Measurements from ENCODE around the gene PANX2.

PANX2 gene

GRCh38 chr22:50171965-50172421, 1.5 kb downstream of the PANX2 start:
- Histone ChIP-seq H3K79me1 (replicated peaks; ENCODE audit: low read length, poor library complexity, severe bottlenecking) (no peaks in the 10 kb centered on the region), H3K27me3 (ENCODE audit: control insufficient read depth in 1 of 2, insufficient read depth in 1 of 2, low read length in 2 of 2) (peaks cover 21 to 62% of the 10 kb centered on the region in 2 experiments), H3K4me2 (ENCODE audit: low read length, poor library complexity, severe bottlenecking) (no peak overlapping the region), H3K14ac (ENCODE audit: low read length in 2 of 2) (no peak overlapping the region), H3K23ac (ENCODE audit: low read length in 2 of 2) (no peak overlapping the region), H3K27ac (ENCODE audit: low read length, poor library complexity, severe bottlenecking) (no peak overlapping the region), H3K18ac (ENCODE audit: low read depth in 1 of 2, low read length in 2 of 2) (no peak overlapping the region), H3K4ac (ENCODE audit: low read depth in 1 of 2, low read length in 2 of 2) (no peak overlapping the region), H2BK120ac (ENCODE audit: low read depth, low read length) (no peak overlapping the region), H2AFZ (ENCODE audit: low read depth, low read length) (no peak overlapping the region), H3K9me3 (ENCODE audit: control insufficient read depth, low read length) (no peaks in the 10 kb centered on the region), H4K8ac (ENCODE audit: low read length) (no peak overlapping the region), H2BK12ac (ENCODE audit: low read length in 2 of 2) (no peak overlapping the region), H3K36me3 (ENCODE audit: control insufficient read depth in 1 of 2, insufficient read depth in 2 of 2, low read depth in 1 of 2, low read length in 2 of 2) (no peaks in the 10 kb centered on the region), H2BK5ac (ENCODE audit: low read depth, low read length, poor library complexity, severe bottlenecking) (no peak overlapping the region), H3K4me3 (ENCODE audit: insufficient read depth in 1 of 2, low read depth in 1 of 2, low read length in 2 of 2) (no peak overlapping the region), H2AK5ac (ENCODE audit: low read length, severe bottlenecking) (no peak overlapping the region), H4K91ac (ENCODE audit: low read length) (no peak overlapping the region), H3K4me1 (ENCODE audit: control insufficient read depth, insufficient read depth, low read depth, low read length) (peaks cover 12% of the 10 kb centered on the region), H3K9ac (ENCODE audit: low read length) (no peak overlapping the region), H2BK15ac (ENCODE audit: low read depth, poor library complexity, severe bottlenecking) (no peak overlapping the region)
- DNase-seq = no peak
- WGBS = 76% methylated on average over 13 of the region's 13 CpGs

GRCh38 chr22:50173311-50173982, 2.9 kb downstream of the PANX2 start:
- no peak overlapping the region for H2BK5ac ChIP-seq (ENCODE audit: low read depth, low read length, poor library complexity, severe bottlenecking)
- no peak overlapping the region for H3K23ac ChIP-seq (ENCODE audit: low read length in 2 of 2)
- H3K14ac ChIP-seq (ENCODE audit: low read length in 2 of 2) = no peak overlapping the region
- no peak overlapping the region for H2BK120ac ChIP-seq (ENCODE audit: low read depth, low read length)
- WGBS = 91% methylated on average over 26 of the region's 26 CpGs
- H3K9me3 ChIP-seq (ENCODE audit: control insufficient read depth, low read length) = peaks cover 3% of the 10 kb centered on the region
- no peak overlapping the region for H3K9ac ChIP-seq (ENCODE audit: low read length)
- no peak for DNase-seq
- peaks cover 12% of the 10 kb centered on the region for H3K4me1 ChIP-seq (ENCODE audit: control insufficient read depth, insufficient read depth, low read depth, low read length)
- no peak overlapping the region for H3K27ac ChIP-seq (ENCODE audit: low read length, poor library complexity, severe bottlenecking)
- no peak overlapping the region for H4K8ac ChIP-seq (ENCODE audit: low read length)
- H2AK5ac ChIP-seq (ENCODE audit: low read length, severe bottlenecking) = no peak overlapping the region
- no peak overlapping the region for H3K18ac ChIP-seq (ENCODE audit: low read depth in 1 of 2, low read length in 2 of 2)
- H2AFZ ChIP-seq (ENCODE audit: low read depth, low read length) = no peak overlapping the region
- H3K27me3 ChIP-seq (ENCODE audit: control insufficient read depth in 1 of 2, insufficient read depth in 1 of 2, low read length in 2 of 2) = peaks cover 21 to 59% of the 10 kb centered on the region in 2 experiments
- no peak overlapping the region for H3K4me3 ChIP-seq (ENCODE audit: insufficient read depth in 1 of 2, low read depth in 1 of 2, low read length in 2 of 2)
- no peak overlapping the region for H2BK15ac ChIP-seq (ENCODE audit: low read depth, poor library complexity, severe bottlenecking)
- H3K4me2 ChIP-seq (ENCODE audit: low read length, poor library complexity, severe bottlenecking) = no peak overlapping the region
- no peak overlapping the region for H4K91ac ChIP-seq (ENCODE audit: low read length)
- no peak overlapping the region for H3K4ac ChIP-seq (ENCODE audit: low read depth in 1 of 2, low read length in 2 of 2)
- no peaks in the 10 kb centered on the region for H3K79me1 ChIP-seq (replicated peaks; ENCODE audit: low read length, poor library complexity, severe bottlenecking)
- no peaks in the 10 kb centered on the region for H3K36me3 ChIP-seq (ENCODE audit: control insufficient read depth in 1 of 2, insufficient read depth in 2 of 2, low read depth in 1 of 2, low read length in 2 of 2)
- no peak overlapping the region for H2BK12ac ChIP-seq (ENCODE audit: low read length in 2 of 2)

- Histone ChIP-seq H3K4me2 (ENCODE audit: low read length, poor library complexity, severe bottlenecking) (no peak overlapping the region), H2BK15ac (ENCODE audit: low read depth, poor library complexity, severe bottlenecking) (no peak overlapping the region), H2AK5ac (ENCODE audit: low read length, severe bottlenecking) (no peak overlapping the region), H2BK120ac (ENCODE audit: low read depth, low read length) (no peak overlapping the region), H3K27me3 (ENCODE audit: control insufficient read depth in 1 of 2, insufficient read depth in 1 of 2, low read length in 2 of 2) (peaks cover 17 to 60% of the 10 kb centered on the region in 2 experiments), H3K4me1 (ENCODE audit: control insufficient read depth, insufficient read depth, low read depth, low read length) (peaks cover 11% of the 10 kb centered on the region), H2BK12ac (ENCODE audit: low read length in 2 of 2) (no peak overlapping the region), H3K23ac (ENCODE audit: low read length in 2 of 2) (no peak overlapping the region), H4K8ac (ENCODE audit: low read length) (no peak overlapping the region), H3K27ac (ENCODE audit: low read length, poor library complexity, severe bottlenecking) (no peak overlapping the region), H4K91ac (ENCODE audit: low read length) (no peak overlapping the region), H3K4me3 (ENCODE audit: insufficient read depth in 1 of 2, low read depth in 1 of 2, low read length in 2 of 2) (no peak overlapping the region), H3K9me3 (ENCODE audit: control insufficient read depth, low read length) (peaks cover 3% of the 10 kb centered on the region), H3K4ac (ENCODE audit: low read depth in 1 of 2, low read length in 2 of 2) (no peak overlapping the region), H3K14ac (ENCODE audit: low read length in 2 of 2) (no peak overlapping the region), H3K79me1 (replicated peaks; ENCODE audit: low read length, poor library complexity, severe bottlenecking) (no peaks in the 10 kb centered on the region), H2BK5ac (ENCODE audit: low read depth, low read length, poor library complexity, severe bottlenecking) (no peak overlapping the region), H3K18ac (ENCODE audit: low read depth in 1 of 2, low read length in 2 of 2) (no peak overlapping the region), H3K36me3 (ENCODE audit: control insufficient read depth in 1 of 2, insufficient read depth in 2 of 2, low read depth in 1 of 2, low read length in 2 of 2) (no peaks in the 10 kb centered on the region), H2AFZ (ENCODE audit: low read depth, low read length) (no peak overlapping the region), H3K9ac (ENCODE audit: low read length) (no peak overlapping the region)
- WGBS = 92% methylated on average over 6 of the region's 6 CpGs
- no peak for DNase-seq
Measured at GRCh38 chr22:50173983-50174355, 3.4 kb downstream of the PANX2 start.

GRCh38 chr22:50174382-50175190, 4.1 kb downstream of the PANX2 start:
- H3K36me3 ChIP-seq (ENCODE audit: control insufficient read depth in 1 of 2, insufficient read depth in 2 of 2, low read depth in 1 of 2, low read length in 2 of 2) = no peaks in the 10 kb centered on the region
- no peak overlapping the region for H4K91ac ChIP-seq (ENCODE audit: low read length)
- H2BK15ac ChIP-seq (ENCODE audit: low read depth, poor library complexity, severe bottlenecking) = no peak overlapping the region
- peaks cover 7% of the 10 kb centered on the region for H3K4me1 ChIP-seq (ENCODE audit: control insufficient read depth, insufficient read depth, low read depth, low read length)
- no peak overlapping the region for H3K9ac ChIP-seq (ENCODE audit: low read length)
- no peak overlapping the region for H3K14ac ChIP-seq (ENCODE audit: low read length in 2 of 2)
- H3K4ac ChIP-seq (ENCODE audit: low read depth in 1 of 2, low read length in 2 of 2) = no peak overlapping the region
- H2BK120ac ChIP-seq (ENCODE audit: low read depth, low read length) = no peak overlapping the region
- H2AFZ ChIP-seq (ENCODE audit: low read depth, low read length) = no peak overlapping the region
- H3K27me3 ChIP-seq (ENCODE audit: control insufficient read depth in 1 of 2, insufficient read depth in 1 of 2, low read length in 2 of 2) = peaks cover 12 to 61% of the 10 kb centered on the region in 2 experiments
- WGBS = 90% methylated on average over 27 of the region's 27 CpGs
- H4K8ac ChIP-seq (ENCODE audit: low read length) = no peak overlapping the region
- no peaks in the 10 kb centered on the region for H3K79me1 ChIP-seq (replicated peaks; ENCODE audit: low read length, poor library complexity, severe bottlenecking)
- H3K18ac ChIP-seq (ENCODE audit: low read depth in 1 of 2, low read length in 2 of 2) = no peak overlapping the region
- no peak overlapping the region for H2BK12ac ChIP-seq (ENCODE audit: low read length in 2 of 2)
- H3K4me2 ChIP-seq (ENCODE audit: low read length, poor library complexity, severe bottlenecking) = no peak overlapping the region
- no peak overlapping the region for H2AK5ac ChIP-seq (ENCODE audit: low read length, severe bottlenecking)
- no peak overlapping the region for H3K23ac ChIP-seq (ENCODE audit: low read length in 2 of 2)
- no peak overlapping the region for H2BK5ac ChIP-seq (ENCODE audit: low read depth, low read length, poor library complexity, severe bottlenecking)
- peaks cover 3% of the 10 kb centered on the region for H3K9me3 ChIP-seq (ENCODE audit: control insufficient read depth, low read length)
- no peak for DNase-seq
- no peak overlapping the region for H3K4me3 ChIP-seq (ENCODE audit: insufficient read depth in 1 of 2, low read depth in 1 of 2, low read length in 2 of 2)
- no peak overlapping the region for H3K27ac ChIP-seq (ENCODE audit: low read length, poor library complexity, severe bottlenecking)
